Measurements from ENCODE around the gene POU6F1.

DNA sequence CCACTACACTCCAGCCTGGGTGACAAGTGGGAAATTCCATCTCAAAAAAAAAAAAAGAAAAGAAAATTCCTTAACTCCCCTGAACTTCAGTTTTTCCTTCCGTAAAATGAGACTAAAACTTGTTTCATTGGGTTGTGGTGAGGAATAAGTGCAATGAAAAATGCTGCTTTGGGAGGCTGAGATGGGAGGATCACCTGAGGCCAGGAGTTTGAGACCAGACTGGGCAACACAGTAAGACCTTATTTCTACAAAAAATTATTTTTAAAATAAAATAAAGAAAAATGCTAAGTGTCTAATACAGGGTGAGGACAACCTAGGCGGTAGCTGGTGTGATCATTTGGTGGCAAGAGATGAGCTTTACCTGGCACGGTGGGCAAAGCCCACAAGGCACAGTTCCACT lies 45.5 kb upstream of the POU6F1 start:
- TF ChIP-seq, protein P1, sequence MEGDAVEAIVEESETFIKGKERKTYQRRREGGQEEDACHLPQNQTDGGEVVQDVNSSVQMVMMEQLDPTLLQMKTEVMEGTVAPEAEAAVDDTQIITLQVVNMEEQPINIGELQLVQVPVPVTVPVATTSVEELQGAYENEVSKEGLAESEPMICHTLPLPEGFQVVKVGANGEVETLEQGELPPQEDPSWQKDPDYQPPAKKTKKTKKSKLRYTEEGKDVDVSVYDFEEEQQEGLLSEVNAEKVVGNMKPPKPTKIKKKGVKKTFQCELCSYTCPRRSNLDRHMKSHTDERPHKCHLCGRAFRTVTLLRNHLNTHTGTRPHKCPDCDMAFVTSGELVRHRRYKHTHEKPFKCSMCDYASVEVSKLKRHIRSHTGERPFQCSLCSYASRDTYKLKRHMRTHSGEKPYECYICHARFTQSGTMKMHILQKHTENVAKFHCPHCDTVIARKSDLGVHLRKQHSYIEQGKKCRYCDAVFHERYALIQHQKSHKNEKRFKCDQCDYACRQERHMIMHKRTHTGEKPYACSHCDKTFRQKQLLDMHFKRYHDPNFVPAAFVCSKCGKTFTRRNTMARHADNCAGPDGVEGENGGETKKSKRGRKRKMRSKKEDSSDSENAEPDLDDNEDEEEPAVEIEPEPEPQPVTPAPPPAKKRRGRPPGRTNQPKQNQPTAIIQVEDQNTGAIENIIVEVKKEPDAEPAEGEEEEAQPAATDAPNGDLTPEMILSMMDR (IDR thresholded peaks at IDR 0.05; ENCODE audit: poor library complexity): no peak
- TF ChIP-seq EZH2 (IDR thresholded peaks at IDR 0.05; ENCODE audit: borderline replicate concordance) (no peak), EZH2phosphoT487 (IDR thresholded peaks at IDR 0.05; ENCODE audit: low read depth, severe bottlenecking, unreplicated experiment) (no peak)

Measured in hepatocyte (in vitro differentiated cells).